HG03103 (cell line): ENCODE results near the gene ORM1.
"Not testable (repeated sequence)": the region's sequence is repeated elsewhere in the genome, so short reads cannot be mapped to it uniquely, and the experiment has no call there.

Experiments
- ATAC-seq: cut with Tn5 transposase; IDR thresholded peaks from one replicate; pipeline ENCODE4 v1.9.1; 2021; ENCODE audit warnings: low read depth; ENCODE audit not compliant: unreplicated experiment

ORM1 gene

DNA sequence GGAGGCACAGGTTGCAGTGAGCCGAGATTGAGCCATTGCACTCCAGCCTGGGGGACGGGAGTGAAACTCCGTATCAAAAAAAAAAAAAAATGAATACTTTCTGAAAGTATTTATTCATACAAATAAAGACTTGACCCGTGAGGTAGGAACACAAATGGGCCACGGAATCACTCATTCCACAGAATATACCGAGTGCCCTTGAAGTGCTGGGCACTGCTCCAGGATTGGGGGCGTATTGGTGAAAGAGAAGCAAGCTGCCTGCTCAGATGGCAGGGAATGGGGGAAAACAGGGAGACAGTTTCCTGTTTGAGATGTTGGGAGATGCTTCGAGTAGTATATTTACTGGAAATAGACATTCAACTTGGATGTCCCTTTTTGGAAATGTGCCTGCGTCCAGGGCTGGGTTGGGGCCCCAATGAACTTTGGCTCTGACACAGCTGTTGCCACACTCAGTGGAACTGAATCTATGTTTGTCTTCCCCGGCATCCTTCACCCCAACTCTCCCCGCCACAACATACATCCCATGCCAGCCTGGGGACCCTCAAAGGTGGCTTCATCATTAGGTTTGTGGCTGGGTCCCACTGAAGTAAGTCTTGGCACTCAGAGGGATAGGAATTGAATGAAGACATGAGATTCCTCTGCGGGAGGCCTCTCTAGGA, 609 bp upstream of the ORM1 start:
- not testable (repeated sequence) for ATAC-seq

- not testable (repeated sequence) for ATAC-seq
Observed at GRCh38 chr9:114323849-114324248, 951 bp downstream of the ORM1 start.

DNA sequence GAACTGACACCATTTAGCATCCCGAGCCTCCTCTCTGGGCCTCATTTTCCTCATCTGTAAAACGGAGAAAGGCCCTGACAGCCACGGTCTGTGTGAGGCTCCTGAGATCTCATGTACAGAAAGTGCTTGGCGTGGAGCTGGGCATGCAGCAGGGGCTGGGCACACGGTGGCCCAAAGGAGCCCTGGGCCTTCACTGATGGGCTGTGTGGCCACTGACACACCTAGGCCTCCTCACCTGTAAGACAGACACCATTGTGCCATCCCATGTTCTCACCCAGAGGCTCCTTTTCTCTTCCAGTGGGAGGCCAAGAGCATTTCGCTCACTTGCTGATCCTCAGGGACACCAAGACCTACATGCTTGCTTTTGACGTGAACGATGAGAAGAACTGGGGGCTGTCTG, 1.6 kb downstream of the ORM1 start:
- ATAC-seq, result no peak

- not testable (repeated sequence) for ATAC-seq
Observed at GRCh38 chr9:114324965-114325364, 2.1 kb downstream of the ORM1 start.

- not testable (repeated sequence) for ATAC-seq
Observed at GRCh38 chr9:114325684-114326254, 2.9 kb downstream of the ORM1 start.

DNA sequence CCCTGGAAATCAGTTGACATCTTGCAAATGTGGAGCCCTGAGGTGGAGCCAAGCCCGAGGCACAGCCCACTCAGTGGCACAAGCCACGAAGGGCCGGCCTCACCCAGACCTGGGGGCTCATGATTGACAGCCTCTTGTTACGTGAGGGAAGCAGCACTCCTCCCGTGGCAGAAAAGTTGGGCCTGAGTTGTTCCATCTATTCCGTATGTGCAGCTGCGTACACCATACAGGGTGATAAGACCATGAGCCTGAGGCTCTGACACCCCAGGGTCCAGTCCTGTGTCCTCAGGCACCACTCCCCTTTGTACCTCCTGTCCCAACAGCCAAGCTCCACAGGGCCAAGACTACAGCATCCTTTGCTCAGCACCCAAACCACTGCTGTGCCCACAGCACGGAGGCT, 4.9 kb downstream of the ORM1 start:
- no peak for ATAC-seq

GRCh38 chr9:114328357-114328820, 5.5 kb downstream of the ORM1 start:
- not testable (repeated sequence) for ATAC-seq

DNA sequence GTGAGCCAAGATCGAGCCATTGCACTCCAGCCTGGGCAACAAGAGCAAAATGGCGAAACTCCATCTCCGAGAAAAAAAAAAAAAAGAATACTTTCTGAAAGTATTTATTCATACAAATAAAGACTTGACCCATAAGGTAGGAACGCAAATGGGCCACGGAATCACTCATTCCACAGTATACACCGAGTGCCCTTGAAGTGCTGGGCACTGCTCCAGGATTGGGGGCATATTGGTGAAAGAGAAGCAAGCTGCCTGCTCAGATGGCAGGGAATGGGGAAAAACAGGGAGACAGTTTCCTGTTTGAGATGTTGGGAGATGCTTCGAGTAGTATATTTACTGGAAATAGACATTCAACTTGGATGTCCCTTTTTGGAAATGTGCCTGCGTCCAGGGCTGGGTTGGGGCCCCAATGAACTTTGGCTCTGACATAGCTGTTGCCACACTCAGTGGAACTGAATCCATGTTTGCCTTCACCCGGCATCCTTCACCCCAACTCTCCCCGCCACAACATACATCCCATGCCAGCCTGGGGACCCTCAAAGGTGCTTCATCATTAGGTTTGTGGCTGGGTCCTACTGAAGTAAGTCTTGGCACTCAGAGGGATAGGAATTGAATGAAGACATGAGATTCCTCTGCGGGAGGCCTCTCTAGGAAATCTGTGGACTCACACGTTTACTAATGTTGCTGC, 6.2 kb downstream of the ORM1 start:
- not testable (repeated sequence) for ATAC-seq

DNA sequence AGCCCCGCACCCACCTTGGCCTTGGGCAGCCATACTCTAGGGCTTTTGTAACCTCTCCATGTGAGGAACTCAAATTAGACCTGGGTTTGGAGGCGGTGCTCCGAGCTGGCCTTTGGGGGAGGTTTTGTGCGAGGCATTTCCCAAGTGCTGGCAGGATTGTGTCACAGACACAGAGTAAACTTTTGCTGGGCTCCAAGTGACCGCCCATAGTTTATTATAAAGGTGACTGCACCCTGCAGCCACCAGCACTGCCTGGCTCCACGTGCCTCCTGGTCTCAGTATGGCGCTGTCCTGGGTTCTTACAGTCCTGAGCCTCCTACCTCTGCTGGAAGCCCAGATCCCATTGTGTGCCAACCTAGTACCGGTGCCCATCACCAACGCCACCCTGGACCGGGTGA, 6.7 kb downstream of the ORM1 start, which contains the start of gene ORM2:
ORM2 (plus strand) TSS at position 245 of the 398 bp plus-strand sequence; CDS start at position 281, 36 bp downstream.
- ATAC-seq, result not testable (repeated sequence)

DNA sequence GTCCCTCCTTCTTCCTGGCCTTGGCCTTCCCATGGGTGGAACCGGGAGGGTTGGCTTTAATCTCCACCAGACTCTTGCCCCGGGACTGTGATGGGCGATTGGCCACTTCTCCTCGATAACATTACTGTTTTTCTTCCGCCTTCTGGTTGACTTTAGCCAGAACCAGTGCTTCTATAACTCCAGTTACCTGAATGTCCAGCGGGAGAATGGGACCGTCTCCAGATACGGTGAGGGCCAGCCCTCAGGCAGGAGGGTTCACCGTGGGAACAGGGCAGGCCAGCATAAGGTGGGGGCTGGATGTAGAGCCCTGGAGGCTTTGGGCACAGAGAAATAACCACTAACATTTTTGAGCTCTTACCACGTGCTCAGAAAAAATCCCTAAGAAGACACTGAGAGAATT, 7.7 kb downstream of the ORM1 start:
- no peak for ATAC-seq

GRCh38 chr9:114331229-114332195, 8.6 kb downstream of the ORM1 start:
- ATAC-seq, result not testable (repeated sequence)

DNA sequence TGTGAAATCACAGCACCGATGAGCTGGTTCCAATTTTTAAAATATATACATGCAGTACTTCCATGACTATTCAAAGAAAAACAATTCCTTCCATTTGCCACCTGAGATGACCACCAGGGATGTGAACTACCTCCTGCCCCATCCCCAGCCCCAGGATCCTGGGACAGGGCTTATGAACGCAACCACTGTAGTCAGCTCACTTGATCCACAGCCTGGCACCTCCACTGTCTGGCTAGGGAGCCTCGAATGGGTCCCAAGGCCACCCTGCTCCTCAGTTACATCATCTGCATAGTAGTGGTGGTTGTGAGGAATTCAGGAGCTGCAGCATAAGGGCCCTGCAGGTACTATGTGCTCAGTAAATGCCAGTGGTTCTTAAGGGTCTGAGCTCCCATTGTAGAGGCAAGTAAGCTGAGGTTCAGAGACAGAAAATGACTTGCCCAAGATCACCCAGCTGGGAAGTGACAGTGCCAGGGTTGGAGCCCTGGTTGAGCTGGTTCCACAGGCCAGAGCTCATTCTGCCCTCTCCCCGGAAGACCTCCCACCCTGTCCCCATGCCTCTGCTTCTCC, 9.7 kb downstream of the ORM1 start:
- ATAC-seq, result not testable (repeated sequence)

DNA sequence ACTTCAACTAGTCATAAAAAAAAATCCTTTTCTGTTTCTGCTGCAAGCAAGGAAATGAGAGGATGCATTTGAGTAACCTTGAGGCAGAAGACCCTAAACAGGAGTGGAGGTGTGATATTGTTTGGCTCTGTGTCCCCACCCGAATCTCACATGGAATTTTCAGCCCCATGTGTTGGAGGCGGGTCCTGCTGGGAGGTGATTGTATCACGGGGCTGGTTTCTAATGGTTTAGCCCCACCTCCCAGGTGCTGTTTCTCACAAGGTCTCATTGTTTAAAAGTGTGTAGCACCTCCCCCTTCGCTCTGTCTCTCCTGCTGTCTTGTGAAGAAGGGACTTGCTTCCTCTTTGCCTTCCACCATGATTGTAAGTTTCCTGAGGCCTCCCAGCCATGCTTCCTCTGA, 10.8 kb downstream of the ORM1 start:
- not testable (repeated sequence) for ATAC-seq

- ATAC-seq, result no peak
Observed at GRCh38 chr9:114334490-114334889, 11.6 kb downstream of the ORM1 start.

DNA sequence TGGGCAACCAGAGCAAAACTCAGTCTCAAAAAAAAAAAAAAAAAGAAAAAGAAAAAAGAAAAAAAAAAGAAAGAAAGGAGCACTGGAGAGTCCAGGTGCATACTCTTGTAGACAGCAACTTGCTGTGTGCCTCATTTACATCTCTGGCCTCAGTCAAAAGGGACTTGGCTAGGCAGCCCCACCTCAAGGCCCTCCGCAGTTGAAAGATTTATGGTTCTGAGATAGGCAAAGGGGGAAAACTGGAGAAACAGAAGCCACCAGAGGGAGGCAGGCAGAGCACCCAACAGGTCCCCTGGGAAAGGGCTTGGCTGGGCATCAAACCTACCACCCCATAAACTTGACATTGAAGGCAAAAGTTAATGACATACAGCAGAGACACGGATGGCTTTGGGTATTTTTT, 12.8 kb downstream of the ORM1 start:
- no peak for ATAC-seq

DNA sequence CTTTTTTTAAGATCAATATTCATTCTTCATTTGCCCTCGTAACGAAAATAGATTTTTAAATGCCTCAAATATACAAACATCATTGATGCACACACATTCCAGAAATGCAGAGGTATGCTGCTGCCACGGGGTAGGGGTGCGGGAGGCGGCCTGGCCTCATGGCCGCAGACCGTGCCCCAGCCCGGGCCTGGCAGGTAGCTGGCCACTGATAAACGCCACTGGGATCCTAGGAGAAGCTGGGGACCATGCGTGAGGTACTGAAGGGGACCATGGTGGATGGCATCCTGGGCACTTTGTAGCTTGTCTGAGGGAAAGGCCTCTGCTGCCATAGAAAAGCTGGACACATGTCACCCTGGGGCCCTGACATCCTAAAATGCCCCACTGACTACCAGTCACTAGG, 13.3 kb downstream of the ORM1 start:
- no peak for ATAC-seq

GRCh38 chr9:114336699-114337395, 13.9 kb downstream of the ORM1 start:
- ATAC-seq, result no peak

DNA sequence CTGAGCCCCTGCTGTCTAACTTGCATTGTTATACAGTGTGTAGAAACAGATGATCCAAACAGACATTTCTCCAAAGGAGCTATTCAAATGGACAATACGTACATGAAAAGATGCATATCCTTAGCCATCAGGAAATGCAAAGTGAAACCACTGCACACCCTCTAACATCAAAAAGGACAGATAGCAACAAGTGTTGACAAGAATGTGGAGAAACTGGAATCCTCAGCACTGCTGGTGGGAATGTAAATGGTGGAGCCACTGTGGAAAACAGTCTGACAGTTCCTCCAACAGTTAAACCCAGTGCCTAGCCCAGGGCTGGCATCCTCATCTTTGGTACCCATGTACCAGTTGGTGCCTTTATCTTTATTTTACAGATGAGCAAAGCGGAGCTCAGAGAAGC, 15.3 kb downstream of the ORM1 start:
- ATAC-seq, result no peak

DNA sequence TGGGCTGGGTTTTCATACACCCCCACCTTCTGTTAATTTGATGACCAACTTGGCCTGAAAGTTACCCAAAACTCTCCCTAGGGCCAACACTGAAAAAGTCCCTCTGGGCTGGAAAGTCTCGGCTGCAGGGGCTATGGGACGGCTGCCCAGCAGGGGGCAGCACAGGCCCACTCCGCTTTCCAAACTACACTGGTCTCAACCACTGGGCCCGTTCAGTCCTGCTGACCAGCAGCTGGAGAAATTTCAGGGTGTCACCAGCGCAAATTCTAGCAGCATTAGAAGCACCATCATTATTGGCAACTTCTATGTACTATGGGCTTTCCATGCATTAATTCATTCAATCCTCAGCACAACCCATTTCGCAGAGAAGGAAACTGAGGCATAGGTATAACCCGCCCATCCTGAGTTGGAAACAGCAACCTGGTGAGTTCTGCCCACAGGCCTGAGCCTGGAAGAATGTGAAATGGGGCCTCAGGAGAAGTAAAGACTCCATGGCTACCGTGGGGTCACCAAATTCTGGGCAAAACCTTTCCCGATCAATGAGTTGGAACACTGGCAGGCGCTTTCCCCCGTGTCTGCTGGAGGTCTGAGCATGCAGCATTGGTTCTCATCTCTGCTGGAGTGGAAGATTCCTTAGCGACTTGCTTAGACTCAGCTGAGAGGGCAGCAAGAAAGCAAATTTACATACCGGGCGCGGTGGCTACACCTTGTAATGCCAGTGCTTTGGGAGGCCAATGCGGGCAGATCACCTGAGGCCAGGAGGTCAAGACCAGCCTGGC, 16.4 kb downstream of the ORM1 start:
- no peak for ATAC-seq
